GM12864 (cell line): Measurements from ENCODE around the gene GSTM3.

Experiments used
- DNase-seq: peaks from one replicate; pipeline ENCODE4 v3.0.0-alpha.2; 2011; ENCODE audit warnings: low read depth
- H3K4me3 ChIP-seq: 2 replicates; pipeline ENCODE4 v1.5.1; 2011; ENCODE audit warnings: mild to moderate bottlenecking, low read depth, low read length, control low read depth
- TF ChIP-seq, protein P1 (sequence below): IDR thresholded peaks from 2 replicates; pipeline ENCODE4 v1.5.1; 2011; ENCODE audit warnings: low read depth, mild to moderate bottlenecking, moderate library complexity, low read length, control low read depth, inconsistent platforms; ENCODE audit errors: missing control alignments

The GSTM3 gene

DNA sequence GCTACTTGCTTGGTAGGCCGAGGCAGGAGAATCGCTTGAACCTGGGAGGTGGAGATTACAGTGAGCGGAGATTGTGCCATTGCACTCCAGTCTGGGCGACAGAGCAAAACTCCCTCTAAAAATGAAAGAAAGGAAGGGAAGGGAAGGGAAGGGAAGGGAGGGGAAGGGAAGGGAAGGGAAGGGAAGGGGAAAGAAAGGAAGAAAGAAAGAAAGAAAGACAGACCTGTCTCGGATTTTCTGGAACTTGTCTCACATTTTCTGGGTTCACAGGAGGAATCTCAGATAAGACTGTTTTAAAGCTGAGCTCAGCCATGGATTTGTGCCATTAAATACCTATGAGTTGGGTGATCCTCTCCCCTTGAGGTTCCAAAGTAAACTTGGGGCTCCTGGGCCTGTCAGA lies 15.9 kb downstream of the GSTM3 start:
- no peak for DNase-seq
- TF ChIP-seq, protein P1, sequence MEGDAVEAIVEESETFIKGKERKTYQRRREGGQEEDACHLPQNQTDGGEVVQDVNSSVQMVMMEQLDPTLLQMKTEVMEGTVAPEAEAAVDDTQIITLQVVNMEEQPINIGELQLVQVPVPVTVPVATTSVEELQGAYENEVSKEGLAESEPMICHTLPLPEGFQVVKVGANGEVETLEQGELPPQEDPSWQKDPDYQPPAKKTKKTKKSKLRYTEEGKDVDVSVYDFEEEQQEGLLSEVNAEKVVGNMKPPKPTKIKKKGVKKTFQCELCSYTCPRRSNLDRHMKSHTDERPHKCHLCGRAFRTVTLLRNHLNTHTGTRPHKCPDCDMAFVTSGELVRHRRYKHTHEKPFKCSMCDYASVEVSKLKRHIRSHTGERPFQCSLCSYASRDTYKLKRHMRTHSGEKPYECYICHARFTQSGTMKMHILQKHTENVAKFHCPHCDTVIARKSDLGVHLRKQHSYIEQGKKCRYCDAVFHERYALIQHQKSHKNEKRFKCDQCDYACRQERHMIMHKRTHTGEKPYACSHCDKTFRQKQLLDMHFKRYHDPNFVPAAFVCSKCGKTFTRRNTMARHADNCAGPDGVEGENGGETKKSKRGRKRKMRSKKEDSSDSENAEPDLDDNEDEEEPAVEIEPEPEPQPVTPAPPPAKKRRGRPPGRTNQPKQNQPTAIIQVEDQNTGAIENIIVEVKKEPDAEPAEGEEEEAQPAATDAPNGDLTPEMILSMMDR, result no peak

DNA sequence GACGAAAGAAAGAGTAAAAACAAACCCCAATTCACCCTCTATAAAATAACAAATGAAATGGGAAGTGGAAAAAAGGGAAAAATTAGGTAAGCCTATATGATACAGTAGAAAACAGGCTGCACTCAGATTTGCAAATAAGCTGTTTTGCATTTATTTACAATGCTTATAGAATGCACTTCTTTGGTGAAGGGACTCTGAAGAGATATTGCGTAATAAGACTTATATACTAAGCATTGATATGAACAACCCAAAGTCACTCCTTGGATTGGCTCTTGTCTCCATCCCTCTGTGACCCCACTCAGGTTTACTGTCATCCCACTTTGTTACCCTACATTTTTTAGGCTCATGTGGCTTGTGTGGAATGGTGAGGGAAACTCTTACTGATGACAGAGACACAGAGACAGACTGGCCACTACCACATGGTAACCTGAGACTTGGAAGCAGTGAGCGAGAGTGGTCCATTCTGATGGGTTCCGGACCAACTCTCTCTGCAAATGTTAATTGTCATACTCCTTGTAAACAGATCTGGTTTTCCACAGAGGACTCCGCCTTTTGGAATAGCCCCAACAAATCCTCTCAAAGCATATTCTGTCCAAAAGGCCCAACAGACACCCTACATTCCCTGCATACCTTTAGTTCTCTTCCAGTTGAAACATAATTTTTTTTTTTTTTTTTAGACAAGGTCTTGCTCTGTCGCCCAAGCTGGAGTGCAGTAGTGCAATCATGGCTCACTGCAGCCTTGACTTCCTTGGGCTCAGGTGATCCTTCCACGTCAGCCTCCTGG lies 17.7 kb downstream of the GSTM3 start:
- no peak for DNase-seq
- no peak overlapping the region for H3K4me3 ChIP-seq
- TF ChIP-seq, protein P1, result no peak

More for the DNA sequence above, 15.9 kb downstream of the GSTM3 start:
- no peak overlapping the region for H3K4me3 ChIP-seq

DNA sequence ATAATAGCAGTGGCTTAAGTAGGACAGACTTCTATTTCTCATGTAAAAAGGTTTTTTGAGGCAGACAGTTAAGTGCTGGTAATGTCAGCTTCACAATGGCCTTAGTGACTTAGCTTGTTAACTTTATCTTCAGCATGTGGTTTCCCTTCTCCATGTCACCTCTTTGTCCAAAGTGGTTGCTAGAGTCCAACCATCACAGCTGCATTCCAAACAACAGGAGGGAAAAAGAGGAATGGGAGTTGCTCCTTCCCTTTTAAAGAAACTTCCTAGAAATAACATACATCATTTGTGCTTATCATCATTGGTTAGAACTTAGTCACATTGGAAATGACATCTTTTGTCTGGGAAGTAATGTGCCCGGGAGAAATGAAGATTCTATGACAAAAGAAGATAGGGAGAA lies 18.9 kb downstream of the GSTM3 start:
- no peak for DNase-seq
- TF ChIP-seq, protein P1, result no peak
- no peak overlapping the region for H3K4me3 ChIP-seq

DNA sequence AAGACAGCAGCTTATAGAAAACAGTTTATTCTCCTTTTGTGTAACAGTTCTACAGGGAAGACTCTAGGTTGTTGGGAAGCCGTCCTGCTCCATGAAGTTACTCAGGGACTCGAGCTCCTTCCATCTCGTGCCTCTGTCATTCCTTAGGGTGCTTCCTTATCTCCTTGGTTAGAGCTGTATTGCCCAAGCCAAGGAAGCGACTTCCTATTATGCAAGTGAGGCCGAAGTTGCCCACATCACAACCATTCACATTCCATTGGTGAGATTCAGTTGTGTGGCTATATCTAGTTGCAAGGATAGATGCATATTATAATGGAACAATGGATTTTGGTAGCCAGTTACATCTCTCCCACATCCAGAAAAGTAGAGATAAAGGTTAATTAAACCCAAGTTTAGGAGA lies 19.8 kb downstream of the GSTM3 start:
- TF ChIP-seq, protein P1, result no peak
- no peak overlapping the region for H3K4me3 ChIP-seq
- no peak for DNase-seq

DNA sequence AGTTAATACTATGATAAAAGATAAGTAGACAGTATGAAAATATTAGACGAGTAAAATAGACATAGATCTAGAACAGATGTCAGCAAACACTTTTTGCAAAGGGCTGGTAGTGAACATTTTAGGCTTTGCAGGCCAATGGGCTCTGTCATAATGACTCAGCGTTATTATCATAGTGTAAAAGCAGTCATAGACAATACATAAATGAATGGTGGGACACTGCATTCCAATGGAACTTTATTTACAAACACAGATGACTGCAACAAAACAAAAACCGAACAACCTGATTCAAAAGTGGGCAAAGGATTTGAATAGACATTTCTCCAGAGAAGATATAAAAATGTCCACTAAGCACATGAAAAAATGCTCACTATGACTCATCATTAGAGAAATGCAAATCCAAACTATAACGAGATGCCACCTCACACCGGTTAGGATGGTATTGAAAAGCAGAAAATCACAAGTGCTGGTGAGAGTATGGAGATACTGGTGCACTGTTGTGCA lies 21.5 kb downstream of the GSTM3 start:
- H3K4me3 ChIP-seq, result no peak overlapping the region
- TF ChIP-seq, protein P1, result no peak
- peak; percentile 30 for DNase-seq

DNA sequence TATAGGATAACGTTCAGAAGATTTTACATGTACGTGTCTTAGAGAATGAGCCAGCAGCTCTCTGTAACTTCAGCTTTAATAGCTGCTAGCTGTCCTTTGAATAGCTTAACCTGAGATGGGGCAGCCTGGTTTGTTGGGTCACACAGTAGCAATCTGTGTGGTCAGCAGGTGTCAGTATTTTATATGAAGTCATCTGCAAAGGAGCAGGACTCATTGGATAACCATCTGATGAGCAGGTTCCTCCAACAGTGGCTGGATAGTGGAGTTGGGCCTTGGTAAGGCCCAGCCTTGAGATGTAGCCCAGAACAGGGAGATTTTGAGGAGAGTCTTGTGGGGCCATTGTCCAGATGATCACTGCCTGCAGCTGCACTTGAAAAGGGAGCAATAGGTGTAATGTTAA lies 22.3 kb downstream of the GSTM3 start:
- H3K4me3 ChIP-seq, result no peak overlapping the region
- no peak for DNase-seq
- TF ChIP-seq, protein P1, result no peak

DNA sequence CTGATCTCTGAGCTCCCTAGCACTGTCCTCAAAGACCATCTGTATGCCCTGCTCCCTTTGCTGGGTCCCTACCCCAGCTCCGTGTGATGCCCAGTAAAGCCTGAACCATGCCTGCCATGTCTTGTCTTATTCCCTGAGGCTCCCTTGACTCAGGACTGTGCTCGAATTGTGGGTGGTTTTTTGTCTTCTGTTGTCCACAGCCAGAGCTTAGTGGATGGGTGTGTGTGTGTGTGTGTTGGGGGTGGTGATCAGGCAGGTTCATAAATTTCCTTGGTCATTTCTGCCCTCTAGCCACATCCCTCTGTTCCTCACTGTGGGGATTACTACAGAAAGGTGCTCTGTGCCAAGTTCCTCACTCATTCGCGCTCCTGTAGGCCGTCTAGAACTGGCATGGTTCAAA lies 23.1 kb downstream of the GSTM3 start:
- TF ChIP-seq, protein P1, result no peak
- no peak overlapping the region for H3K4me3 ChIP-seq
- no peak for DNase-seq
